Loucy (cell line): ENCODE measurements around the gene STXBP1.

ENCODE experiments used
- H2AFZ ChIP-seq: fragments of 200-600 bp; sonication (generic); 2 replicates; pipeline ENCODE4 v1.6.0; 2016; ENCODE audit warnings: antibody characterized with exemption, mild to moderate bottlenecking, low read length, moderate library complexity
- H3F3A ChIP-seq: fragments of 200-600 bp; 2 replicates; pipeline ENCODE4 v1.6.0; 2016; ENCODE audit warnings: antibody characterized with exemption, low read depth, mild to moderate bottlenecking
- H3K27me3 ChIP-seq: fragments of 200-600 bp; sonication (generic); 2 replicates; pipeline ENCODE4 v1.6.1; 2014; ENCODE audit warnings: low read length, mild to moderate bottlenecking; ENCODE audit not compliant: insufficient read depth, poor library complexity, severe bottlenecking
- H3K36me3 ChIP-seq: fragments of 200-600 bp; sonication (generic); 2 replicates; pipeline ENCODE4 v1.6.1; 2016; ENCODE audit warnings: low read length; ENCODE audit not compliant: insufficient read depth
- H3K4me1 ChIP-seq: fragments of 200-600 bp; sonication (generic); 2 replicates; pipeline ENCODE4 v1.5.1; 2014; ENCODE audit warnings: low read length, mild to moderate bottlenecking; ENCODE audit not compliant: insufficient read depth, poor library complexity, severe bottlenecking
- H3K4me2 ChIP-seq: fragments of 200-600 bp; sonication (generic); 2 replicates; pipeline ENCODE4 v1.6.0; 2014; ENCODE audit warnings: antibody characterized with exemption, low read length, low read depth, mild to moderate bottlenecking; ENCODE audit not compliant: poor library complexity, severe bottlenecking
- H3K4me3 ChIP-seq: fragments of 200-600 bp; sonication (generic); 2 replicates; pipeline ENCODE4 v1.5.1; 2014; ENCODE audit warnings: low read length, mild to moderate bottlenecking, mixed read lengths; ENCODE audit not compliant: poor library complexity, severe bottlenecking
- H3K79me2 ChIP-seq: fragments of 200-600 bp; sonication (generic); 2 replicates; pipeline ENCODE4 v1.6.1; 2014; ENCODE audit warnings: low read length; ENCODE audit not compliant: insufficient read depth
- H3K9ac ChIP-seq: fragments of 200-600 bp; sonication (generic); 2 replicates; pipeline ENCODE4 v1.6.0; 2014; ENCODE audit warnings: mild to moderate bottlenecking, low read depth, low read length, moderate library complexity; ENCODE audit not compliant: poor library complexity, severe bottlenecking
- H3K9me2 ChIP-seq: fragments of 200-600 bp; sonication (generic); replicated peaks from 2 replicates; pipeline ENCODE4 v1.6.1; 2016; ENCODE audit warnings: low read depth, low read length, mixed read lengths
- H3K9me3 ChIP-seq: fragments of 200-600 bp; sonication (generic); 2 replicates; pipeline ENCODE4 v1.6.1; 2014; ENCODE audit warnings: mild to moderate bottlenecking, antibody characterized with exemption, low read length, low read depth; ENCODE audit not compliant: insufficient read depth
- H4K20me1 ChIP-seq: fragments of 200-600 bp; sonication (generic); 2 replicates; pipeline ENCODE4 v1.6.0; 2014; ENCODE audit warnings: antibody characterized with exemption, low read length, mild to moderate bottlenecking; ENCODE audit not compliant: insufficient read depth, poor library complexity, severe bottlenecking
- CTCF ChIP-seq: fragments of 200-600 bp; sonication (generic); conservative IDR thresholded peaks from 2 replicates; pipeline ENCODE4 v1.5.1; 2014; ENCODE audit warnings: mild to moderate bottlenecking, antibody characterized with exemption, low read length
- EZH2phosphoT487 ChIP-seq: fragments of 200-600 bp; IDR thresholded peaks from 2 replicates; pipeline ENCODE4 v1.6.1; 2018; ENCODE audit warnings: antibody characterized with exemption, mild to moderate bottlenecking, moderate library complexity, borderline replicate concordance

STXBP1 gene

GRCh38 chr9:127721391-127721821 is 109.3 kb downstream of the STXBP1 start:
- no peaks in the 10 kb centered on the region for H3K27me3 ChIP-seq
- no peaks in the 10 kb centered on the region for H3K9me2 ChIP-seq
- no peaks in the 10 kb centered on the region for H3K9me3 ChIP-seq
- no peak for TF ChIP-seq EZH2phosphoT487
- no peak for TF ChIP-seq CTCF
- peaks cover 15% of the 10 kb centered on the region for H3K4me1 ChIP-seq
- H3K79me2 ChIP-seq, result no peaks in the 10 kb centered on the region
- no peaks in the 10 kb centered on the region for H3F3A ChIP-seq
- no peak overlapping the region for H3K4me2 ChIP-seq
- no peak overlapping the region for H3K4me3 ChIP-seq
- no peaks in the 10 kb centered on the region for H4K20me1 ChIP-seq
- no peak overlapping the region for H3K9ac ChIP-seq
- H3K36me3 ChIP-seq, result no peaks in the 10 kb centered on the region
- no peak overlapping the region for H2AFZ ChIP-seq

GRCh38 chr9:127722055-127722745 is 110.1 kb downstream of the STXBP1 start:
- Histone ChIP-seq H3K4me3 (no peak overlapping the region), H3K9me2 (no peaks in the 10 kb centered on the region), H3F3A (no peaks in the 10 kb centered on the region), H3K79me2 (no peaks in the 10 kb centered on the region), H3K9me3 (no peaks in the 10 kb centered on the region), H3K4me1 (peaks cover 15% of the 10 kb centered on the region), H2AFZ (no peak overlapping the region), H3K4me2 (no peak overlapping the region), H4K20me1 (no peaks in the 10 kb centered on the region), H3K36me3 (no peaks in the 10 kb centered on the region), H3K27me3 (no peaks in the 10 kb centered on the region), H3K9ac (no peak overlapping the region)
- TF ChIP-seq CTCF (no peak), EZH2phosphoT487 (no peak)

GRCh38 chr9:127723013-127723412 is 110.9 kb downstream of the STXBP1 start:
- H3K36me3 ChIP-seq, result no peaks in the 10 kb centered on the region
- no peaks in the 10 kb centered on the region for H4K20me1 ChIP-seq
- H3K79me2 ChIP-seq, result no peaks in the 10 kb centered on the region
- no peak overlapping the region for H2AFZ ChIP-seq
- no peak overlapping the region for H3K4me3 ChIP-seq
- no peaks in the 10 kb centered on the region for H3F3A ChIP-seq
- H3K27me3 ChIP-seq, result no peaks in the 10 kb centered on the region
- no peaks in the 10 kb centered on the region for H3K9me3 ChIP-seq
- H3K4me1 ChIP-seq, result peaks cover 15% of the 10 kb centered on the region
- TF ChIP-seq EZH2phosphoT487 (no peak), CTCF (no peak)
- H3K9ac ChIP-seq, result no peak overlapping the region
- H3K9me2 ChIP-seq, result no peaks in the 10 kb centered on the region
- no peak overlapping the region for H3K4me2 ChIP-seq
